Left lung (tissue), 10 donors: Measurements from ENCODE around the gene POGZ. TPM values are rescaled to one million over a fixed set of nuclear protein-coding genes. Genes with fewer than 3 reads are reported as not detected.
"Not testable (repeated sequence)": the region's sequence is repeated elsewhere in the genome, so short reads cannot be mapped to it uniquely, and the experiment has no call there.

Source experiments
- ATAC-seq: fragments of 200-7000 bp; cut with Tn5 transposase; one replicate; pipeline ENCODE4 v1.9.1; 2020; ENCODE audit warnings: moderate library complexity
- DNase-seq, 4 donors: peaks; one replicate each; pipeline ENCODE4 v3.0.0-alpha.2; 2013 to 2020
- H3K27ac ChIP-seq, 2 donors: fragments of 200-600 bp; sonication (generic) in 1 of 2; one replicate each; pipeline versions ENCODE4 v1.5.0 to v1.8.0; 2020 to 2021
- H3K27me3 ChIP-seq, 2 donors: fragments of 200-600 bp; sonication (generic) in 1 of 2; one replicate each; pipeline versions ENCODE4 v1.5.0 to v1.8.0; 2020 to 2021
- H3K36me3 ChIP-seq, 2 donors: fragments of 200-600 bp; sonication (generic) in 1 of 2; one replicate each; pipeline versions ENCODE4 v1.5.0 to v1.8.0; 2020 to 2021
- H3K4me1 ChIP-seq, 2 donors: fragments of 200-600 bp; one replicate each; pipeline ENCODE4 v1.8.0; 2021
- H3K4me3 ChIP-seq, 2 donors: fragments of 200-600 bp; sonication (generic) in 1 of 2; one replicate each; pipeline versions ENCODE4 v1.5.0 to v1.8.0; 2020 to 2021; ENCODE audit warnings: mild to moderate bottlenecking in 1 of 2
- H3K9me3 ChIP-seq, 2 donors: fragments of 200-600 bp; sonication (generic) in 1 of 2; one replicate each; pipeline versions ENCODE4 v1.5.0 to v1.8.0; 2020 to 2021
- CTCF ChIP-seq, 2 donors: fragments of 200-600 bp; sonication (generic) in 1 of 2; IDR thresholded peaks; one replicate each; pipeline versions ENCODE4 v1.5.0 to v1.8.0; 2021; ENCODE audit warnings: antibody characterized with exemption in 2 of 2
- intact Hi-C, 2 donors: fragments of 100-400 bp; cut with DNase I; formaldehyde crosslinking; loops; one replicate each; pipeline versions ENCODE4 v1.11.2 to v1.14.2; 2022
- polyA plus RNA-seq, 6 donors: library from polyadenylated mRNA; unstranded; fragments of 120-200 nt; gene quantifications; one replicate each; pipeline ENCODE4 v1.2.1, GENCODE V29; 2013; ENCODE audit not compliant: insufficient read length in 6 of 6
- total RNA-seq, 2 donors: library from RNA; stranded (reverse); fragmentation: NEBNext Ultra II Directional; extraction: Animal tissue kit (Norgen Biotek cat#: 25700); gene quantifications; one replicate each; pipeline ENCODE4 v1.2.1, GENCODE V29; 2021
- donor health status: DM: no; HTN: yes; CAD: no.
- donor health status: DM: no; HTN: no; CAD: no.

POGZ gene
- total and polyA plus RNA-seq, 8 donors = 65.6 to 160 (median 124) TPM

DNA sequence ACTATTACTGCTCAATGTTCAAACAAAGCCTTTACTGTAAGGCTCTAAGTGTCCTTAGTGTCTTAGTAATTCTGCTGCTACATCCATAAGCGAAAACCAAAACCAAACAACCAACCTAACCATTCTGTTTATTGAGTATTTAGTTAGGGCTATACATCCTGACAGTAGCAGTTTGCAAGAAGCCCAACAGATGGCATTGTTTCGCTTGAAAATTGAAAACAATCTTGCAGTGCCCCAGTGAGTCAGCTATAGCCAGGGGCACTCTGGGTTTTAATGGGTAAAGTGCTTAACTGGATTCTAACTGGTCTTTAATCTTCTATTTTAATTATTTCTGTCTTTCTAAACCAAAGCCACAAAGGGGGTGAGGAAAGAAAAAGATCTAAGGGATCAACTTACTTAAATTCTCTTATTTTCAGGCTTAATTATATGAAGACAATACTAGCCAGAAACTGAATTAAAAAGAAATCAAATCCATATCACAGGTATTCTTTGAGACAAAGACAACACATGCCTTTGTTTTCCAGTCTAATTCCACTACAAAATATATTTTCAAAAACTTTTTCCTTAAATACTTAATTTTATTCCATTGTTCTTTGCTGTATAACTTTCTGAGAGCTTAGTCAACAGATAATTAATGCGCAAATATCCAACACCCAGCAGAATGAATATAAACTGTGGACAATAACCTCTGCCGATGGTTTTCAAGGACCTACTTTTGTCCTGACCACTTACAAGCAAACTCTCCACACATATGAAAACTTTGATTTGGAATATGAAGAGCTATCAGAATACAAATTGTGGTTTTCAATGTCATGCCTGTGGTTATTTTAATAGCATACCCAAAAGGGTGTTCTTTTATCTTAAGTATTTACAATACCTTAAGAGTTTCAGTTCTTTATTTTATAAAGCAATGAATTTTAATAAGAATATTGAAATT, 15.2 kb downstream of the POGZ start:
- intact Hi-C loops = no loop called here
- H3K27ac ChIP-seq = peak overlapping the region in 1 of 2 donors; percentile 9

GRCh38 chr1:151437396-151437795, 21.9 kb downstream of the POGZ start:
- DNase-seq, H3K27me3 ChIP-seq, intact Hi-C loops, ATAC-seq, H3K4me3 ChIP-seq, H3K9me3 ChIP-seq, H3K27ac ChIP-seq: not testable (repeated sequence)
- H3K36me3 ChIP-seq = peaks cover 0 to 31% of the 10 kb centered on the region in 2 donors
- peaks cover 9 to 57% of the 10 kb centered on the region in 2 donors for H3K4me1 ChIP-seq

More for the DNA sequence above, 15.2 kb downstream of the POGZ start:
- peak; percentile 98 for ATAC-seq
- peak in 2 of 4 donors; percentile 31 to 65 for DNase-seq
- Histone ChIP-seq H3K36me3 (peaks cover 0 to 17% of the 10 kb centered on the region in 2 donors), H3K27me3 (no peaks in the 10 kb centered on the region), H3K9me3 (no peaks in the 10 kb centered on the region), H3K4me3 (no peak overlapping the region), H3K4me1 (peaks cover 9 to 46% of the 10 kb centered on the region in 2 donors)
- peak; percentile 53 to 58 for TF ChIP-seq CTCF (IDR thresholded peaks at IDR 0.05)

GRCh38 chr1:151436985-151437384, 22.3 kb downstream of the POGZ start:
- no peak for ATAC-seq
- H3K9me3 ChIP-seq = no peaks in the 10 kb centered on the region
- peaks cover 0 to 31% of the 10 kb centered on the region in 2 donors for H3K36me3 ChIP-seq
- intact Hi-C loops = no loop called here
- H3K27me3 ChIP-seq = no peaks in the 10 kb centered on the region
- peaks cover 9 to 57% of the 10 kb centered on the region in 2 donors for H3K4me1 ChIP-seq
- no peak for DNase-seq
- no peak overlapping the region for H3K4me3 ChIP-seq
- no peak overlapping the region for H3K27ac ChIP-seq
- no peak for TF ChIP-seq CTCF (IDR thresholded peaks at IDR 0.05)

GRCh38 chr1:151435174-151435573, 24.1 kb downstream of the POGZ start:
- DNase-seq (peak in 1 of 4 donors; percentile 8), ATAC-seq (peak; percentile 33)
- intact Hi-C loops = no loop called here
- TF ChIP-seq CTCF (IDR thresholded peaks at IDR 0.05) = no peak
- H3K4me1 ChIP-seq = peaks cover 9 to 46% of the 10 kb centered on the region in 2 donors
- H3K27me3 ChIP-seq = no peaks in the 10 kb centered on the region
- H3K36me3 ChIP-seq = peaks cover 0 to 18% of the 10 kb centered on the region in 2 donors
- H3K9me3 ChIP-seq = no peaks in the 10 kb centered on the region
- peak overlapping the region in 1 of 2 donors; percentile 18 for H3K27ac ChIP-seq
- no peak overlapping the region for H3K4me3 ChIP-seq

DNA sequence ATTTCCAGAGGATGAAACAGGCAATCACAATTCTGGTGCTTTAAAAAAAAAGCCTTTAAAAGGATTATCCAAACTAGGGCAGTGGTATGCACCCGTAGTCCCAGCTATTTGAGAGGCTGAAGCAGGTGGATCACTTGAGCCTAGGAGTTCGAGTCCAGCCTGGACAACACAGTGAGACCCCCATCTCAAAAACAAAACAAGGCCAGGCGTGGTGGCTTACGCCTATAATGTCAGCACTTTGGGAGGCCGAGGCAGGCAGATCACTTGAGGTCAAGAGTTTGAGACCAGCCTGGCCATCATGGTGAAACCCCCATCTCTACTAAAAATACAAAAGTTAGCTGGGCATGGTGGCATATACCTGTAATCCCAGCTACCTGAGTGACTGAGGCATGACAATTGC, 25.5 kb downstream of the POGZ start:
- Histone ChIP-seq H3K27ac (peak overlapping the region in 1 of 2 donors; percentile 18), H3K4me1 (peaks cover 9 to 39% of the 10 kb centered on the region in 2 donors), H3K36me3 (peaks cover 0 to 31% of the 10 kb centered on the region in 2 donors)
- DNase-seq, H3K4me3 ChIP-seq, ATAC-seq, intact Hi-C loops, H3K9me3 ChIP-seq, H3K27me3 ChIP-seq: not testable (repeated sequence)

- Histone ChIP-seq H3K4me1 (no peaks in the 10 kb centered on the region), H3K9me3 (no peaks in the 10 kb centered on the region), H3K36me3 (peaks cover 0 to 74% of the 10 kb centered on the region in 2 donors), H3K27ac (no peak overlapping the region), H3K27me3 (no peaks in the 10 kb centered on the region), H3K4me3 (no peak overlapping the region)
- intact Hi-C loops = no loop called here
- DNase-seq (no peak), ATAC-seq (no peak)
- TF ChIP-seq CTCF (IDR thresholded peaks at IDR 0.05) = no peak
Measured at GRCh38 chr1:151428068-151428467, 31.2 kb downstream of the POGZ start.
